Stimulated activated CD4-positive, alpha-beta T cell treated with anti-CD3 and anti-CD28 coated beads, Interleukin-4, amount 100 ng/mL, for 1 hour (primary cell): ENCODE measurements around the gene PLEKHF1.
A peak's percentile ranks its signal among the peaks of the same experiment; 100 is the strongest.

Experiments used
- DNase-seq: peaks from one replicate; pipeline ENCODE4 v3.0.0-alpha.2; 2020

Gene PLEKHF1

DNA sequence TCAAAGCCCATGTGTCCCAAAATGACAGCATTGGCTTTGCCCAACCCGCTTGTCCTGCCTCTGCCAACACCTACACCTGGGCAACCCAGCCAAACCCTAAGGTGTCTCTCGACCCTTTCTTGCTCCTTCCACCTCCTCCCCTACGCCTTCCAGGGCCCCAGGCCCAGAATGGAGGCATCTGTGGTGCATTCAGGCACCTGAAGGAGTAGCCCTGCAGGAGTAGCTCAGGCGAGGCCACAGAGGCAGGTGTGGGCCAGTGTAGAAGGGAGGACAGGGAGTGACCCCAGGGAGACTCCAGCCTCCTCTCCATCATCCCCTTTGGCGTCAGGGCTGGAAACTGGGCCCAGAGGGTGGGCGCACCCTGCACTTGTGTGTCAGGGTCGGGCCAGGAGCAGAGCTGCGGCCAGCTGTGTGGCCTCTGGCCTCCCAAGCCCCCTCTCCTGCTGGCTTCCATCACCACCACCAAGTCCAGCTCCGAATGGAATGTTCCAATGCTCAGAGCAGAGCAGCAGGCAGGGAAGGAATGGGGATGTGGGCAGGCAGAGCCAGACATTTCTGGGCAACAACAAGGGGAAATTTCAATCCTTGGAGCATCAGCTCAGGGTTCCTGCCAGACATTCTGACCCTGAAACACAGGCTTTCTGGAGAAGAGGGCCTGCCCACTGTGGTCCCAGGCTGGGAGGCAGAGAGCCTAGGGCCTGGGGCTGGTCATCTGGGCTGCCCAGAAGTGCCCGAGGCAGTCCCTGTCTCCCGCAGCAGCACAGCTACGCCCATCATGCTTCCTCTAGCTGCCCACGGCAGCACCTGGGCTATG lies 16.4 kb downstream of the PLEKHF1 start:
- no peak for DNase-seq

- no peak for DNase-seq
Observed at GRCh38 chr19:29682236-29682895, 17.1 kb downstream of the PLEKHF1 start.

DNA sequence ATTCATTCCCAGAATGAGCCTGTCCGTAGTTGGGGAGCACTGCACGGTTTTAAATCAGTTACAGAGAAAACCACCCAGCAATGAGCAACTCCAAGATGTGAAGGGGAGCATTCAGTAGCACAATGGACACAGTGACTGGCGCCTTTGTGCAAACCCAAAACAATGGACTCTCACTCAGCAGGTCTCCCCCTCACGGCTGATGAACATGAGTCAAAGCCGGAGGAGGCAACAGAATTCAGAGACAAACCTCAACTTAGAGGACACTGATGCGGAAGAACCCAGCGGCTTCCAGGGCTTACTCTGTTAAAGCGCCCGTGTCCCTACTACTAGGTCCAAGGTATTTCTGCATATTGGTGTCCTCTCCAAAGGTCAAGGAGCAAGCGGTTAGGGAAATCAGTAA lies 17.7 kb downstream of the PLEKHF1 start:
- no peak for DNase-seq

DNA sequence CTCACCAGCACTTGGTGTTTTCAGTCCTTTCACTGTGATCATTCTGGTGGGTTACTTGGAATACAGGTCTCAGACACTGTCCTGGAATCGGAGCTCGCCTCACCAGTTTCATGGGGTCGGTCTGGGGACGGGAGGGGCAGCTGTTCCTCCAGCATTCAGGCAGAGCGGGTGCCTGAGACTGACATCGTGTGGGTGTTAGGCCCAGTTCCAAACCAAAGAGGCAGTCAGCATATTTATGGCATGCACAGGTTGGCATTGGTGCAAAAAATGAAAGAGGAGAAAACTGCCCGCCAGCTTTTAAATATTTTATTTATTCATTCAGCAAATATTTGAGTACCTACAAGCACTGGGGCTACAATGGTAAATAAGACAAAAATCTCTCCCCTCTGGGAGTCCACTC lies 20.1 kb downstream of the PLEKHF1 start:
- no peak for DNase-seq

- DNase-seq, result no peak
Observed at GRCh38 chr19:29686285-29686805, 21.1 kb downstream of the PLEKHF1 start.

GRCh38 chr19:29687244-29687896 lies 22.1 kb downstream of the PLEKHF1 start:
- peak; percentile 48 for DNase-seq

GRCh38 chr19:29687897-29688728 lies 22.9 kb downstream of the PLEKHF1 start:
- DNase-seq, result no peak

DNA sequence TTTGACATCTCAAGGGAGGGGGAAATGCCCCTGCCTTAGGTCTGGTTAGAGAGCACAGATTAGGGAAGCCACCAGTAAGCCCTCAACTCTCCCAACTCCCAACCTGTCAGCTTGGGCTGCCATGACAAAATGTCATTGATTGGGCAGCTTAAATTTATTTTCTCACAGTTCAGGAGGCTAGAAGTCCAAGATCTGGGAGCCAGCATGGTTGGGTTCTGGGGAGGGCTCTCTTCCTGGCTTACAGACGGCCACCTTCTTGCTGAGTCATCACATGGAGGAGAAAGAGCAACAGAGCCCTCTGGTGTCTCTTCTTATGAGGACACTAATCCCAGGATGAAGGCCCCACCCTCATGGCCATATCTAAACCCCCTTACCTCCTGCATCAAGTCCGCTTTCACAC lies 25.6 kb downstream of the PLEKHF1 start:
- peak; percentile 38 for DNase-seq

DNA sequence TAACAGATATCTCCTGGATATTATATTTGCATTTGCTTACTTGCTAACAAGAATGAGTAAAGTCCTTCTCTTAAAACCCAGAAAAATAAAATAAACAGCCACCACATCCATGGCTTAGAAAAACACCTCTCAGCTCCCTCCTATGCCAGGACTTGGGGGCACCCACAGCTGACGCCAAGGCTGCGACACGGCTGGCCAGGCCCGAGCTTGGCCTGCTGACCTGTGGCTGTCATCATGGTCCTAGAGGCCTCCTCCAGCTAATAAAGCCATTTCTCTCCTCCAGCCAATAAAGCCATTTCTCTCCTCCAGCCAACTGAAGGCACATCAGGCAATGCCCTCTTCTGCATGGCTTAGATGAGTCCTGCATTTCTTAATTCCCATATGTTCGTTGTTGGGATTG lies 28.9 kb downstream of the PLEKHF1 start:
- DNase-seq, result no peak

- DNase-seq, result peak; percentile 87
Observed at GRCh38 chr19:29694669-29695627, 29.7 kb downstream of the PLEKHF1 start.

DNA sequence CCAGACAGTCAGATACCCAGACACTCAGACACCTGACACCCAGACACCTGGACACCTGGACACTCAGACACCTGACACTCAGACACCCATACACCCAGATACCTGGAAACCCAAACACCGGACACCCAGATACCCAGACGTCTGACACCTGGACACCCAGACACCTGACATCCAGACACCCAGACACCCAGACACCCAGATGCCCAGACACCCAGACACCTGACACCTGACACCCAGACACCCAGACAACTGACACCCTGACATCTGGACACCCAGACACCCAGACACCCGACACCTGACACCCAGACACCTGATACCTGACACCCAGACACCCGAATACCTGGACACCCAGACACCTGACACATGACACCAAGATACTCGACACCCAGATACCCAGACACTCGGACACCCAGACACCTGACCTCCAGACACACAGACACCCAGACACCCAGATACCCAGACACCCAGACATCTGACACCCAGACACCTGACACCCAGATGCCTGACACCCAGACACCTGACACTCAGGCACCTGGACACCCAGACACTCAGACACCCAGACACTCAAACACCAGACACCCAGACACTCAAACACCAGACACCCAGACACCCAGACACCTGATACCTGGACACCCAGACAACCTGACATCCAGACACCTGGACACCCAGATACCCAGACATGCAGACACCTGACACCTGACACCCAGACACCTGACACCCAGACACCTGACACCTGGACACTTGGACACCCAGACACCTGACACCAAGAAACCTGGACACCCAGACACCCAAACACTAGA lies 30.7 kb downstream of the PLEKHF1 start:
- no peak for DNase-seq

GRCh38 chr19:29696565-29696846 lies 31.2 kb downstream of the PLEKHF1 start:
- no peak for DNase-seq

GRCh38 chr19:29697523-29698261 lies 32.4 kb downstream of the PLEKHF1 start:
- DNase-seq, result no peak

GRCh38 chr19:29699861-29700260 lies 34.6 kb downstream of the PLEKHF1 start:
- no peak for DNase-seq

GRCh38 chr19:29700498-29700897 lies 35.2 kb downstream of the PLEKHF1 start:
- no peak for DNase-seq

- DNase-seq, result no peak
Observed at GRCh38 chr19:29702161-29702962, 37.1 kb downstream of the PLEKHF1 start.

GRCh38 chr19:29702963-29703320 lies 37.7 kb downstream of the PLEKHF1 start:
- DNase-seq, result no peak

DNA sequence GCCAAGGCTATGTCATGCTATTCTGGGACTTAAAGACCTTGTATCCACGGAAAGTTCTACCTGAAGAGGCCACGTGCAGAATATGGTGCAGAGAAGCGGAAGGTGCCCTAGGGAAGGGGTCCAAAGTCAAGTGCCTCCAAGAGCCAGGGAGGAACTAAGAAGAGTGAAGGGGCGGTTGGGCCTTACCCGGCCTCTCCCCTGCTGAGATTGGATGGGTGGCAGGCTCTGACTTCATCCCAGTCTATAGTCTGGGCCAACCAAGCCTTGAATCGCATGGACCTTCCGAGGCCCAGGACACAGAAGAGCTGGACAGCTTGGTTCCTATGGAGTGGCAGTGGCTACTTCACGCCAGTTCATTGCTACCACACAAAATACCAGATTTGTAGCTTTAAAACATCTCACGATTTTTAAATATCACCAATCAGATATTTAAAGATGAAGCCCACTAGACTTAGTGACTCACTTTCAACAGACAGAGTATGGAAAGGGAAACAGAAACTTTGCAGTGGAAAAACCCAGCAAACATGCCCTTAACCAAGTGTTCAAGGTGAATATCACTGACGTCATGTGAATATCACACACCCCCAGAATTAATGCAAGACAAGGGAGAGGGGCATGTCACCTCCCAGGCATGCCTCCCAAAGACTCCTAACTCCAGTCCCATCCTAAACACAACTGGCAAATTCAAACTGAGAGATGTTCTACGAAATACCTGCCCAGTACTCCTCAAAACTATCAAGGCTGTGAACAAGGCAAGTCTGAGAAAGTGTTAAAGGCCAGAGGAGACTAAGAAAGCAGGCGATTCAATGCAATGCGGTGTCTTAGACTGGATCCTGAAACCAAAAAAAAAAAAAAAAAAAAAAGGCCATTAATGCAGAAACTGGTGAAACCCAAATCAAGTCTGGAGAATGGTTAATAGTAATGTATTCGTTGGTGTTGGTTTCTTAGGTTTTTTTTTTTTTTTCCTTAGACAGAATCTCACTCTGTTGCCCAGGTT lies 39.6 kb downstream of the PLEKHF1 start:
- no peak for DNase-seq
